Transverse colon (tissue), 4 donors: ENCODE measurements around the gene ARHGAP33. TPM values are rescaled to one million over a fixed set of nuclear protein-coding genes. Genes with fewer than 3 reads are reported as not detected.

Source experiments
- DNase-seq: peaks from one replicate; pipeline ENCODE4 v3.0.0-alpha.2; 2019
- H3K27ac ChIP-seq, 4 donors: fragments of 200-600 bp; sonication (generic); 2 replicates each; pipeline ENCODE4 v1.5.1; 2016 to 2018; ENCODE audit warnings: inconsistent platforms in 4 of 4
- H3K27me3 ChIP-seq: fragments of 200-600 bp; sonication (generic); 2 replicates; pipeline ENCODE4 v1.5.1; 2017; ENCODE audit warnings: inconsistent platforms
- H3K36me3 ChIP-seq, 4 donors: fragments of 200-600 bp; sonication (generic); 2 replicates each; pipeline ENCODE4 v1.5.1; 2017 to 2019; ENCODE audit warnings: inconsistent platforms in 4 of 4
- H3K4me1 ChIP-seq, 4 donors: fragments of 200-600 bp; sonication (generic); 2 replicates each; pipeline ENCODE4 v1.5.1; 2017 to 2020; ENCODE audit warnings: inconsistent platforms in 4 of 4
- H3K4me3 ChIP-seq, 4 donors: fragments of 200-600 bp; sonication (generic); 1 replicate in 1 of 4; 2 replicates in 3 of 4; pipeline versions ENCODE4 v1.5.1 to v1.6.1; 2017 to 2019; ENCODE audit warnings: inconsistent platforms in 4 of 4
- H3K9me3 ChIP-seq, 2 donors: fragments of 200-600 bp; sonication (generic); 2 replicates each; pipeline ENCODE4 v1.5.1; 2017 to 2019; ENCODE audit warnings: inconsistent platforms in 2 of 2
- EP300 ChIP-seq: sonication (generic); formaldehyde crosslinking; IDR thresholded peaks from one replicate; pipeline ENCODE4 v1.6.1; 2017; ENCODE audit warnings: antibody characterized with exemption, low read depth
- POLR2A ChIP-seq: fragments of 450-650 bp; IDR thresholded peaks from one replicate; pipeline ENCODE4 v1.6.1; 2016; ENCODE audit warnings: antibody characterized with exemption, mild to moderate bottlenecking, moderate library complexity
- POLR2AphosphoS5 ChIP-seq, 3 donors: sonication (generic); formaldehyde crosslinking; IDR thresholded peaks; one replicate each; pipeline ENCODE4 v1.6.1; 2016; ENCODE audit warnings: antibody characterized with exemption in 3 of 3
- WGBS, 2 donors: methylation state at CpG; one replicate each; pipeline ENCODE4 v1.1.5; 2018; ENCODE audit warnings: low coverage in 1 of 2; 5-methylcytosine and 5-hydroxymethylcytosine counted together
- in situ Hi-C, 4 donors: fragments of 200-750 bp; cut with MboI; loops; one replicate each; pipeline versions ENCODE4 v1.15.0 to v1.15.1; 2017; ENCODE audit warnings: low sequenced_read_pairs in 3 of 4, low pct_ligation_motif_present in 1 of 4, low pct_unique_long_range_greater_than_20kb in 1 of 4
- intact Hi-C: fragments of 100-400 bp; cut with DNase I; formaldehyde crosslinking; loops from one replicate; pipeline ENCODE4 v1.15.1; 2023; ENCODE audit warnings: low total_unique reads
- total RNA-seq, 4 donors: library from RNA; depleted of rRNA; stranded (reverse); fragments of >200 nt; gene quantifications; one replicate each; pipeline ENCODE4 v1.1.0, GENCODE V29; 2016
- TF ChIP-seq, protein P1 (sequence below), 5 experiments: fragments of 200-600 bp in 3 of 5; fragments of 450-650 bp in 2 of 5; sonication (generic) in 3 of 5; IDR thresholded peaks; 1 replicate in 2 of 5; 2 replicates in 3 of 5; pipeline ENCODE4 v1.5.1; 2016 to 2017; ENCODE audit warnings: antibody characterized with exemption in 5 of 5, inconsistent platforms in 3 of 5, mild to moderate bottlenecking in 2 of 5, moderate library complexity in 1 of 5

ARHGAP33 gene
- total RNA-seq, 4 donors from 2014 or later = 6.7 to 70.3 (median 17.2) TPM

DNA sequence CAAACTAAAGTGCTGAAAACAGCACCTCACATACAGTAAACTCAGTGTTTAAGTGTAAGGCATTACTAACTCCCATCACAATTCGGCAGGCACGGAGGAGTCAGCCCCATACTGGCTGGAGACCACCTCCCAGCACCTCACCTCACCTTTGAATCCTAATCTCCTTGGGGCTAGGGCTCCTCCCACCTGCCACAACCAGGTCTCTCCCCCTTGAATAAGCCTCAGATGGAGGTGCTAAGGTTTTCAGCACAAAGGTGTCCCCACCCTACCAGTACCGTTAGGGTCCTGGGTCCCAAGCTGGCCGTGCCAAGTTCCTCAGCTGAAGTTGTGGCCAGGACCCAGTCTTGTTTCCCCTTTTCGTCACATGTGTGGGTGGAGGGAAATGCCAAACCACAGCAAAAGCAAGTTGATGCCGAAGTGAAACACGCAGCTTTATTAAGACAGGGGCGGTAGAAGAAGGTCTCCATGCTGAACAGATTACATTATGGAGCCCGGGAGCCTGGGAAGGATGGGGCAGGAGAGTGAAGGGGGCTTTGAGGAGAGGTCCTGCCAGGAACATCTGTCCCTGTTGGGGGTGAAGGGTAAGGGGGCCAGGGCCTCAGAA, 33.1 kb upstream of the ARHGAP33 start, which contains the start of gene IGFLR1:
IGFLR1 (minus strand) TSS at position 332 of the 604 bp plus-strand sequence. CDS start 1,272 bp downstream, outside the sequence.
- H3K4me1 ChIP-seq = peaks cover 14 to 33% (median 26%) of the 10 kb centered on the region in 4 donors
- no peaks in the 10 kb centered on the region for H3K9me3 ChIP-seq
- TF ChIP-seq POLR2A (peak; percentile 34), POLR2AphosphoS5 (IDR thresholded peaks at IDR 0.05) (peak; percentile 42 to 54 (median 47)), EP300 (no peak)
- H3K27me3 ChIP-seq = no peaks in the 10 kb centered on the region
- 83 to 100% methylated on average over 1 to 9 of the region's 9 CpGs for WGBS, 2 donors
- H3K36me3 ChIP-seq = peaks cover 0 to 6% (median 0%) of the 10 kb centered on the region in 4 donors
- peak; percentile 67 for DNase-seq
- H3K4me3 ChIP-seq = peak within 1 kb of the TSS in 2 of 4 donors; percentile 52 to 63
- in situ Hi-C loops (no loop called here), intact Hi-C loops (loop anchor here (10.0 kb wide), 1 partner anchor 193 kb away; the partner anchor contains the start of gene LRFN3)
- peak within 1 kb of the TSS; percentile 82 to 97 (median 88) for H3K27ac ChIP-seq

DNA sequence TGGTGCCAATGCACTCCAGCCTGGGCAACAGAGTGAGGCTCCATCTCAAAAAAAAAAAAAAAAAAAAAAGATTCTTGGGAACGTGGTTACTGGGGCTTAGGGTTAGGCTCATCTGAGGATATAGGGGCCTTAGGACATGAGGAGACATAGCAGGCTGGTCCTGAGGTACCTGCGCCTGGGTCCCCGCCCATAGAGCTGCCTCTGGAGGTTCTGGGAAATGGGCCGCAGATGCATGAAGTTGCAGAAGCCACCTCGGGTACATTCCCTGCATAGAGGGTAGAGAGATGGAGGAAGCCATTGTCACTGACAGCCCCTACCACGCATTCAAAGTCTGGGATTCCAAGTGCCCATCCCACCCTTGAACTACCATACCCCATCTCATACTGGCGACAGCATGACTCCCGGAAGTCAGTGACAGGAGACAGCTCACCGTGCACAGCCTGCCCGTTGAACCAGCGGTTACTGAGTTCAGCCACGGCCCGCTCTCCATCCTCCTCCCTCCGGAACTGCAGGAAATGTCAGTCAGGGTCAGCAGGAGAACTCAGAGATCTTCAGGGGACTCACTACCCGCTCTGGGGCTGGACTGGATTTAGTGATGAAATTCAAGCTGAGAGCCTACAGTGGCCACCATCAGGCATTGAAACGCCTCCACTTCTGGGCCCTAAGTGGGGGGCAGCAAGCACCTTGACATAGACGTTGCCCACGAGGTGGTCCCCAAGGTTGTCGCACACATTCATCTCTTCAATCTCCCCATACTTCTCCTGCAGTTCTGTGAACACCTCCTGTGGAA, 31.5 kb upstream of the ARHGAP33 start:
- in situ Hi-C loops = no loop called here
- Histone ChIP-seq H3K9me3 (no peaks in the 10 kb centered on the region), H3K27ac (peak overlapping the region; percentile 97 to 100 (median 100)), H3K4me1 (peaks cover 18 to 39% (median 33%) of the 10 kb centered on the region in 4 donors), H3K36me3 (no peaks in the 10 kb centered on the region), H3K4me3 (peak overlapping the region in 1 of 4 donors; percentile 77), H3K27me3 (no peaks in the 10 kb centered on the region)
- DNase-seq = no peak
- WGBS, 2 donors = 92% methylated on average over 19 of the region's 19 CpGs; no CpG with 5 or more reads in 1 of the 2 donors
- TF ChIP-seq, protein P1, sequence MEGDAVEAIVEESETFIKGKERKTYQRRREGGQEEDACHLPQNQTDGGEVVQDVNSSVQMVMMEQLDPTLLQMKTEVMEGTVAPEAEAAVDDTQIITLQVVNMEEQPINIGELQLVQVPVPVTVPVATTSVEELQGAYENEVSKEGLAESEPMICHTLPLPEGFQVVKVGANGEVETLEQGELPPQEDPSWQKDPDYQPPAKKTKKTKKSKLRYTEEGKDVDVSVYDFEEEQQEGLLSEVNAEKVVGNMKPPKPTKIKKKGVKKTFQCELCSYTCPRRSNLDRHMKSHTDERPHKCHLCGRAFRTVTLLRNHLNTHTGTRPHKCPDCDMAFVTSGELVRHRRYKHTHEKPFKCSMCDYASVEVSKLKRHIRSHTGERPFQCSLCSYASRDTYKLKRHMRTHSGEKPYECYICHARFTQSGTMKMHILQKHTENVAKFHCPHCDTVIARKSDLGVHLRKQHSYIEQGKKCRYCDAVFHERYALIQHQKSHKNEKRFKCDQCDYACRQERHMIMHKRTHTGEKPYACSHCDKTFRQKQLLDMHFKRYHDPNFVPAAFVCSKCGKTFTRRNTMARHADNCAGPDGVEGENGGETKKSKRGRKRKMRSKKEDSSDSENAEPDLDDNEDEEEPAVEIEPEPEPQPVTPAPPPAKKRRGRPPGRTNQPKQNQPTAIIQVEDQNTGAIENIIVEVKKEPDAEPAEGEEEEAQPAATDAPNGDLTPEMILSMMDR (IDR thresholded peaks at IDR 0.05) = no peak
- TF ChIP-seq EP300 (no peak), POLR2A (no peak), POLR2AphosphoS5 (IDR thresholded peaks at IDR 0.05) (no peak)
- intact Hi-C loops = loop anchor here (10.0 kb wide), 1 partner anchor 191 kb away; the partner anchor contains the start of gene LRFN3

DNA sequence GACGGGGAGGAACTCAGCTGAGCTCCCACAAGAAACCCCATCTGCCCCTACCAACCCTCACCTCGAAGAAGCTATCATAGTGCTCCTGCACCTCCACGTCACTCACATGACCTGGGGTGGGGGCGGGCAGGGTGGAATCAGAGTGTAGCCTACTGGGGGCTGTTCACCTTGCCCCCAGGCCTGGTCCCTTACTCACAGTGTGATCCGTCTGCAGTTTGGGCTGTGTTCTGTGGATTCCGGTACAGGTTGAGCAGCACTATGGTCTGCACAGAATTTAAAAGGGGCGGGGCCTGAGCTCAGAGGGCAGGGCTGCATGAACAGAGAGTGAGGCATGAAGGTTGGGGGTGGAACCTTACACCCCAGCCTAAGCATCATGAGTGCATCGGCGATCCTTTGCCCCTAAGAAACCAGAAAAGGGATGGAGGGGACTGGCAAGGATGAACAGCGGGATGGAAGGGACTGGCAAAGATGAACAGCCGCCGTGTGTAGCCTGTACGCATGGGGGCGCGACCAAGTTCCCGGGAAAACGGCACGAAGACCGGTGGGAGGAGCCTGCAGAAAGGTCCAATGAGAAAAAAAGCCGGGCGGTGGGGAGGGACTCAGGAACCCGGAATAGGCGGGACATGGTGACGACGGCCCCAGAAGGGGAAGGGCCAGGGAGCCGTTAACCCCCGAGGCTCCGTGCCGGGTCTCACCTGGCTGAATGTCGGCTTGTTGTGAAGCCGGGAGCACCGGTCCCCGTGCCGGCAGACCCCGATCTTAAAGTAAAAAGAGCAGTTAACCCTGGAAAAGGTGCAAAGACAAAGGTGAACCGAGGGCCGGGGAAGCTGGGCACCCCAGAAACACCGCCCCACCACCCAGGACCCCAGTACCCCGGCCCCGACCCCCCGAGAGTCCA, 30.7 kb upstream of the ARHGAP33 start:
- intact Hi-C loops (loop anchor here (10.0 kb wide), 1 partner anchor 190 kb away; the partner anchor contains the start of gene LRFN3), in situ Hi-C loops (no loop called here)
- Histone ChIP-seq H3K9me3 (no peaks in the 10 kb centered on the region), H3K36me3 (no peaks in the 10 kb centered on the region), H3K4me1 (peaks cover 24 to 44% (median 39%) of the 10 kb centered on the region in 4 donors), H3K27ac (peak overlapping the region; percentile 97 to 100 (median 100)), H3K27me3 (no peaks in the 10 kb centered on the region), H3K4me3 (peak overlapping the region; percentile 68 to 98 (median 80))
- WGBS, 2 donors = 1 to 11% methylated on average over 18 to 38 of the region's 41 CpGs
- DNase-seq = peak; percentile 97
- no peak for TF ChIP-seq POLR2A
- TF ChIP-seq, protein P1 (IDR thresholded peaks at IDR 0.05) = peak in 3 of 5 experiments; percentile 27 to 41 (median 37)
- no peak for TF ChIP-seq POLR2AphosphoS5 (IDR thresholded peaks at IDR 0.05)
- TF ChIP-seq EP300 = no peak

DNA sequence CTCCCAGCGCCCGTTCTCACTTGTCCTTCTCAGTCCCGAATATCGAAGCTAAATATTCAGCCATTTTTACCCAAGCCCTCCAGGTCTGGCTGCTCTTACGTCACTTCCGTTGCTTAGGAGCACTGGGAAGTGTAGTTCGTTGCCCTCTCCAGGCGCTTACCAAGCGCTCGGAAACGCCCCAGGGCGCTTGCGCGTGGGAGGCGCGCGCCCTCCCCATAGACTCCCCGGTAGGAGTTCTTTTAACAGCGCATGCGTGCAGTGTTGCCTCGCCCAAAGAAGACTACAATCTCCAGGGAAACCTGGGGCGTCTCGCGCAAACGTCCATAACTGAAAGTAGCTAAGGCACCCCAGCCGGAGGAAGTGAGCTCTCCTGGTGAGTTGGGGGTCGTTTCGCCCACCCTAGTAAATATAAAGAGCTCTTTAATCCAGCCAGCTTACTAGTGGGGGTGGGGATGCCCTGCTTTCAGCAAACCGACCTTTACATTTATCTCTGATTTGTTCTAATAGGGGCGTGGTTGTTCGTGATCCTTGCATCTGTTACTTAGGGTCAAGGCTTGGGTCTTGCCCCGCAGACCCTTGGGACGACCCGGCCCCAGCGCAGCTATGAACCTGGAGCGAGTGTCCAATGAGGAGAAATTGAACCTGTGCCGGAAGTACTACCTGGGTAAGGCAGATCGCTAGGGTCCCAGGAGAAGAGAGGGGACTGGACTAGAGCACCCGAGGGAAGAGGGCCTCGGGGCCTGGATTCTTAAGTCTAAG, 29.9 kb upstream of the ARHGAP33 start, which contains the start of the genes PSENEN and U2AF1L4:
PSENEN (plus strand) TSS at position 324 of the 759 bp plus-strand sequence; CDS start at position 604, 280 bp downstream.
U2AF1L4 (minus strand) TSS at position 91 of the 759 bp plus-strand sequence; CDS start at position 64, 27 bp downstream.
- H3K9me3 ChIP-seq = no peaks in the 10 kb centered on the region
- TF ChIP-seq POLR2AphosphoS5 (IDR thresholded peaks at IDR 0.05) = peak; percentile 20 to 78 (median 74)
- TF ChIP-seq, protein P1 (IDR thresholded peaks at IDR 0.05) = peak in 1 of 5 experiments; percentile 13
- TF ChIP-seq EP300 = no peak
- TF ChIP-seq POLR2A = peak; percentile 61
- H3K27ac ChIP-seq = peak within 1 kb of the TSS; percentile 97 to 100 (median 100)
- H3K4me3 ChIP-seq = peak within 1 kb of the TSS; percentile 68 to 98 (median 80)
- intact Hi-C loops = loop anchor here (10.0 kb wide), 1 partner anchor 189 kb away; the partner anchor contains the start of gene LRFN3
- H3K27me3 ChIP-seq = no peaks in the 10 kb centered on the region
- WGBS, 2 donors = 1 to 18% methylated on average over 2 to 36 of the region's 40 CpGs
- peak; percentile 97 for DNase-seq
- in situ Hi-C loops = no loop called here
- peaks cover 21 to 45% (median 36%) of the 10 kb centered on the region in 4 donors for H3K4me1 ChIP-seq
- H3K36me3 ChIP-seq = no peaks in the 10 kb centered on the region
